Fibroblast of skin of right biceps (primary cell): ENCODE measurements around the gene IL10RA.

Experiments
- DNase-seq: peaks from one replicate; pipeline ENCODE4 v3.0.0-alpha.2; 2013

Gene IL10RA

GRCh38 chr11:118008271-118008911 is 22.2 kb downstream of the IL10RA start:
- no peak for DNase-seq

GRCh38 chr11:118009864-118010737 is 23.9 kb downstream of the IL10RA start:
- no peak for DNase-seq

DNA sequence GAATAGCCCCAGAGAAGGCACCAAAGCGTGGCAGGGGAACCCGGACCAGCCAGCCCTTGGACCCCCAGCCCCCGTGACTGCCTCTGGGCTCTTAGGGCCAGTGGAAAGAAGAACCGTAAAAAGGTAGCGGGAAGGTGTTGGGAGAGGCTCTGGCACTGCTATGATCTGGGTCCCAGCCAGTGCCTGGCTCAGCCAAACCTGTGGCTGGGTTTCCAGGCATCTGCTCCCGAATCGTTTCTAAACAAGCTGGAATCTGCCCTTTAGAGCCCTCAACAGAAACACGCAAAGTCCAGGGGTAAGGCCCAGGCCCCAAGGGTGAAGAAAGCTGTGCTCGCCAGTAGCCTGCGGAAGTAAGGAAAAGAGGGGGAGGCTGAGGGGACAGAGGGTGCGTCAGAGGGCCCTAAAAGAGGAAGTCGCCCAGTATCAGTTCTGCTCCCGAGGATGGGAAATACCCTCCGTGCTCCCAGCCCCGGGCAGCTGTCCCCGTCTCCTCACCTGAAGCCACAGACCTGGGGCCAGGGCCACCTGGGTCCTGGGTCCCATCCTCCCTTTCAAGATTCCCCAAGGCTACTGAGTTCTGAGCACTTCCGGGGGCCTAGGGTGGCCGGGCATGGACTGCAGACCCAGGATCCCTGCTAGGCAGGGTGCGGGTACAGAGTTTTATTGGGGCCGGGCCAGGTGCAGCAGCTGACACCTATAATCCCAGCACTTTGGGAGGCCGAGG is 24.7 kb downstream of the IL10RA start:
- DNase-seq = no peak

DNA sequence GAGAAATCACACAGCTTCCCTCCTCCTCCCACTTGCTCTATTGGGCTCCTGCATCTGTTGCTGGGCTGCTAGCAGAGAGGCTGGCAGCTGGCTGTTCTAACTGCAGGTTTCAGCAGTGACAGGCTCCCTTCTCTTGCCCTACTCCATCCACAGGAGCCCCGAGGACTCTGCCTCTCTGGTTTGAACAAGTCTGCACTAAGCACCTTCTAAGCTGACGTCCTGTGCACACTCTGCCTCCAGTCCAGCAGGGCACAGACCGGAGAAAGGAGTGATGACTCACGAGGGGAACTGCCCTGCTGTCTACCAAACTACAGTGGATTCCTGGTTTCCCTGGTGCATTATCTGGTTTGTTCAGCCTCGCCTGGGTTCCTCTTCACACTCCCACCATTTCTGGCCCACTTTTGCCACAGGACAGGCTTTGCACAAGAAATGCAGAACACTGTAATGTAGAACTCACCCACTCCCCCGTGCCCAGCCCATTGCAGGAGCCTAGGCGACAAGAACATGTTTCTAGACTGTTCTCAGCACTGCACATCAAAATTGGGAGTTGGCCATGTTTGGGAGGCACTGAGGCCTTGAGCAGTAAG is 26.0 kb downstream of the IL10RA start:
- DNase-seq = no peak

DNA sequence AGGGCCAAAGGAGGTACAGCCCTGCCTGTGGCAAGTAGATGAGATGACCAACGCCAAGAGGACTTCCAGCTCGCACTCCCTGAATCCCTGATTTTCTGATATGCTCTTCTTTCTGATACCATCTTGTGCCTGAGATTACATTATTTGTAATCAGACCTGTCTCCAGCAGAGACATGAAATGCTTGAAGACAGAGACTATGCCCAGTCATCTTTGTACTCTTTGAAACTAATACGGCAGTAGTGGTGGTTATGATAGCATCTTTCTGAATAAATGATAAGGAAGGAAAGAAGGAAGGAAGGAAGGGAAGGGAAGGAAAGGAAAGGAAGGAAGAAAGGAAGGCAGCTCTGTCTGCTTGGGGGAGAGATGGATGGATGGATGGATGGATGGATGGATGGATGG is 27.8 kb downstream of the IL10RA start:
- no peak for DNase-seq

- no peak for DNase-seq
Measured at GRCh38 chr11:118015385-118015841, 29.2 kb downstream of the IL10RA start.

DNA sequence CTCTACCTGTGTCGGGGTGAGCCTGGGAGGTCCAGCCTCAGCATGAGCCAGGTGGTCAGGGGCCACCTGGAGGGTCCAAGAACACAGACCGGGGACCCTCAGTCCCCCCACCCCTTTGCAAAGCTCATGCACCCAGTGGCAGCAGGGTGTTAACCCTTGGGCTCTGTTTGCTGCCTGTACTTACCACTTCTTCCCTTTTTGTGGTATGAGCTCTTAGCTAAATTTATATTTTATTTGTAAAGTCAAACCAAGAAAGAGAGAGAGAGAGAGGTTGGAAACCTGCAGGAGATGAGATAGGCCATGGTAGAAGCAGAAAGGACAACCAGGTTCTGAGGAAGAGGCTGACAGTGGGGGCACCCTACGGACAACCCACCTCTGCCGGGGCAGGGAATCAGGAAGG is 29.9 kb downstream of the IL10RA start:
- DNase-seq = no peak

GRCh38 chr11:118017111-118017510 is 30.9 kb downstream of the IL10RA start:
- DNase-seq = no peak

- no peak for DNase-seq
Measured at GRCh38 chr11:118017631-118018315, 31.6 kb downstream of the IL10RA start.

GRCh38 chr11:118018401-118018800 is 32.2 kb downstream of the IL10RA start:
- DNase-seq = no peak

DNA sequence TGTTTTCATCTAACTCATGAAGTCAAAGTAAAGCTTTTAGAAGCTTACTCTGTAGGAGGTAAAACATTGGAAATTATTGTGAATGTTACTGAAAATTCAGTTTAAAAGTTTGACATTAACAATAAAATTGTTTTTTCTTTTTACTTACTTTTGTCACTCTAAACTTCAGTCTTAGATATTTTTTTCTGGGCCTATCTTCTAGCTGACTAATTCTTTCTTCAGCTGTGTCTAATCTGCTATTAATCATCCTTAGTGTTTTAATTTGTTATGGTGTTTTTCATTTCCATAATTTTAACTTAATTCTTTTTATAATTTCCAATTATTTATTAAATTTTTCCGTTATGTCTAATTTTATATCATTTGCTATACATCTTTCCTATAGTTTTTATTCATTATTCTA is 35.0 kb downstream of the IL10RA start:
- no peak for DNase-seq

- DNase-seq = no peak
Measured at GRCh38 chr11:118027694-118028093, 41.5 kb downstream of the IL10RA start.

DNA sequence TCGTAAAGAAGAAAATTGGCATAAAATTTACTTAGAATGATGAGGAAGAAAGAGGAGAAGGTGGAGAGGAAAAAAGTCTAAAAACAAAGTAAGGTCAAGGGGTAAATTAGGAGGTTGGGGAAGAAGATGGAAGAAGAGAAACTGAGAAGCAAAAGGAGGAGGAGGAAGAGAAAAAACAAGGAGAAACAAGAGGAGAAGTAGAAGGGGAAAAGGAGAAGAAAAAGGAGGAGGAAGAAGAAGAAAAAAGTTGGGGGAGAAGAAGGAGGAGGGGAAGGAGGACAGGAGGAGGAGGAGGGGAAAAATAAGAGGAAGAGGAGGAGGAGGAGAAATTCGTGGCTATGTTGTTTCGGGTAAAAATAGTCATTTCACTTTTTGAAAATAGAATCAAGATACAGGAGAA is 42.4 kb downstream of the IL10RA start:
- DNase-seq = no peak

DNA sequence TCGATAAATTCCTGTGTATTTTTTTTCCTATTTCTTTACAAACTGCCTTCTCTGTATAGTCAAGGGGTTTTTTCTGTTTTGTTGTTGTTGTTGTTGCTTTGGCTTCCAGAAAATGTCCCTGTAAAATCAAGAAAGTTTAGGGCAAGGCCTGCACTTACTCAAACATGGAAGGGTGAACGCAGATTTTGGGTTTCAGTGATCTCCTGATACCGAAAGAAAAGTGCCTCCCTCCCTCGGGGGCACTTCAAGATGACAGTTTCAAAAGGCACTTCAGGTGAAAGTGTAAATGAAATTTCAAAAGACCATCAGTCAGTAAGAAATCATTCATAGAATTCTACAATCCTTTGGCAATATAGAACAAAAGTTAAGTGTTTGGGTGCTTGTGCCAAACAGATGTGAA is 47.2 kb downstream of the IL10RA start:
- DNase-seq = no peak

GRCh38 chr11:118042141-118042540 is 55.9 kb downstream of the IL10RA start:
- no peak for DNase-seq

- no peak for DNase-seq
Measured at GRCh38 chr11:118042796-118043195, 56.6 kb downstream of the IL10RA start.

GRCh38 chr11:118045191-118045590 is 59.0 kb downstream of the IL10RA start:
- DNase-seq = no peak

- DNase-seq = no peak
Measured at GRCh38 chr11:118046051-118046963, 60.1 kb downstream of the IL10RA start.

- DNase-seq = no peak
Measured at GRCh38 chr11:118046964-118047700, 60.9 kb downstream of the IL10RA start.

GRCh38 chr11:118047749-118048148 is 61.6 kb downstream of the IL10RA start:
- DNase-seq = no peak
